SIG-M5 (cell line): ENCODE data around the gene DDB1.

Source experiments
- DNase-seq: peaks from one replicate; lab custom pipeline; 2025; lab: John Stamatoyannopoulos, UW

Gene DDB1

DNA sequence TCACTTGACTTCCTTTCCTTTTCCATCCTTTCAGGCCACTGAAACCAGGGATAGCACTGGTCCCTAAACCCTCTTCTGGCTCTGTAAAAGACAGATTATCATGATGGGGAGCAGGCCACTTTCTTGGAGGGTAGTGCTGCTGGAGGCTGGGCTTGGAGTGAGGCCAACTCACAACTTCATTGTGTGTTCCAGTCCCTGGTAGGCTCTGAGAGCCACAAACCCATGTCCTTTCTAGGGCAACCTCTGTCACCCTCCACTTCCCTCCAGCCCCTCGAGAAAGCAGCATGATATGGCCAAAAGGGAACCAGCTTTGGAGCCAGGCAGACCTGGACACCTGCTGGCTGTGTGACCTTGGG lies 2.4 kb upstream of the DDB1 start:
- DNase-seq = no peak

GRCh38 chr11:61334434-61335354 lies 1.8 kb upstream of the DDB1 start:
- no peak for DNase-seq

DNA sequence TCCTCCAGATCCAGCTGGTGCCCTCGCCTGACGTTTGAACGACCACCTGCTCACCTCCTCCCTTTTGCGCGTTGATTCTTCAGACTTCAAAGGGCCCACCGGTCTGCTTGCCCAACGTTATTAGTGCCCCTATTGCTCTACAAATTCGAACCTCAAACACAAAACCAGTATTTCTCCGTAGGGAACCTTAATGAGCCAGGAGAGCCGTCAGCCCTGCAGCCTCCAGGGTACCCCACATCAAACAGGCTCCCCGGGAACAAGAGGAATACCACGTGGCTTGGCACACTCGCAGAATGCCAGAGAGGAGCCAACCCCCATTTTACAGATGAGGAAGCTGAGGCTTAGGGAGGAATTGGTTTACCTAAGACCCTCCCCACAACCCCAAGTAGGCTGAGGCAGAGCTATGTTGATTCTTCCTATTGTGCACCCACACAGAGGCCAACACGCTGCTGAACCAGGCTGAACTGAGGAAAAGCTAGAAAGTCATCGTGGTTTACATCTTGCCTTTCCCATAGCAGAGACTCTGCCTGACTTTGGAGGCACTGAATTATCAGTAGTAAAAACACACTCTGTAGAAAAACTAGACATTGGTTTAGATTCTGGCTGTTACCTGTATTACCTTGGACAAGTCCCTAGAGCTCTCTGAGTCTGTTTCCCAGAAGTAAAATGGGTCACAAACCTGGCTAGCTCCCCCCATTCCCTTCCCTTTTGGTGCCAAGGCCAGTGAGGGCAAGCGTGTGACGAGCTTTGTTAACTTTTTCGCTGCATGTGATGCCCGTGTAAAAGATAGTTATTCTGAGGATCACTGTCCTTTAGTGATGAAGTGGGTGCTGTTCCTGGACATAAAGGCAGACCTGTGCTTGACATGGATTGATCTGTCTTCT lies 887 bp upstream of the DDB1 start:
- no peak for DNase-seq

- no peak for DNase-seq
Observed at GRCh38 chr11:61332281-61332796, 566 bp downstream of the DDB1 start.

DNA sequence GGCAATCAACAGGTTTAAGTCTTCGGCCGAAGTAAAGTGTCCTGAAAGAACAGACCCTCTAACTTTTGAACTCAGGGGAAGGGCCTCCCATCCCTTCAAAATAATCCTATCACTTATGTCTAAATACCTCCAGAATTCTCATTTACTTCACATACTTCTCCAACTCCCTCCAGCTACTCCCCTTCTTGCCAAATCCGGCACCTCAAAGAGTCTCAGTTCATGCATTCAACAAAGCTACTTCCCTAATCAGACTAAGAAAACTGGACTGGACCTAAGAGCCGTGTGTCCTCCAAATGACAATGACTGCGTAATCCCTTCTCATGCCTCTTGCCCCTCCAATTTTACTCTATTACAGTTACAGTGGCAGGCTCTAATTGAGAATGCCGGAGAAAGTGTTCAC lies 1.3 kb downstream of the DDB1 start:
- DNase-seq = peak; percentile 8

- DNase-seq = no peak
Observed at GRCh38 chr11:61329871-61330270, 3.0 kb downstream of the DDB1 start.

GRCh38 chr11:61328351-61328750 lies 4.6 kb downstream of the DDB1 start:
- no peak for DNase-seq

DNA sequence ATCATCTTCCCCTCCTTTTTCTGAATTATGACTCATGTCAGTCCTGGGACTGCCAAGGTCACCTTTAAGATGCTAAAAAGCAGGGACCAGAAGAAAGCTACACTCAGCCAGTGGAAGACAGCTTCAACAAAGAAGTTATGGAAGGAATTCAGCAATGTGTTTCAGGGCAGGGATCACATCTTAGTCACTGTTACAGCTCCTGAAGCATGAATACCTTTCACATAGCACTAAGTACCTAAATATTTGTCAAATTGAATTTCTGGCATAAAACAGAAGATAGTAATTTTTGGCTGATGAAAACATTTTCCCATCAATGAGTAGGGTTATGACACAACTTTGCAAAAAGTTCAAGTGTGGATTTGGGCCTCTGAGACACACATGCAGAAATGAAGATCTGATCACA lies 5.2 kb downstream of the DDB1 start:
- no peak for DNase-seq

- DNase-seq = no peak
Observed at GRCh38 chr11:61325649-61326414, 7.1 kb downstream of the DDB1 start.

DNA sequence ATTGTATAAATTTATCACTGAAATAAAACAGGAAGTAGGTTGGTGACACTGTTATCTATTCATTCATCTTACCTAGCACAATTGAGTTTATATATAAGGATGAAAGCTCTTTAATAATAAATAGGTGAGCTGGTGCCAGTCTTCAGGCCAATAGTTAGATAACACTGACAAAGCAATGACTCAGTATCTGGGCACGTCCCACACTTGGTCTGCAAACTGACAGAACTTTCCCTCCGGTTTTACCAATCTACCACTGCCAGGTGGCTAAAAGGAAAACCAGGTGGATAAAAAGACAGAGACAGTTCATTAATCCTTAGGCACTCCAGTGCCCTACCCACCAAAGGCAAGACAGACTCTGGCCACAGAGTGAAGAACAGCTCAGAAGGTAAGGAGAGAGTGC lies 17.6 kb downstream of the DDB1 start:
- DNase-seq = no peak

DNA sequence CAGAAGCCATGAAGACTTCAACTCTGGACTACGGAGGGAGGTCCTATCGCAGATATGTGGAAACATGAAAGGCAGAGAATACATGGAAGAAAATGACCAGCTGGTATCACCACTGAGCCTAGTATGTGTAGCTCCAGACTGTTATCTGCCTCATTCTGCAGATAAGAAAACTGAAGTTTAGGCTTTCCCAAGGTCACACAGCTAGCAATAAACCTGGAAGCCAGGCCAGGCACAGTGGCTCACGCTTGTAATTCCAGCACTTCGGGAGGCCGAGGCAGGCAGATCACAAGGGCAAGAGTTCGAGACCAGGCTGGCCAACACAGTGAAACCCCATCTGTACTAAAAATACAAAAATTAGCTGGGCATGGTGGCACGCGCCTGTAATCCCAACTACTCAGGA lies 22.2 kb downstream of the DDB1 start:
- DNase-seq = no peak

GRCh38 chr11:61309739-61310138 lies 23.2 kb downstream of the DDB1 start:
- DNase-seq = no peak

- DNase-seq = no peak
Observed at GRCh38 chr11:61309141-61309540, 23.8 kb downstream of the DDB1 start.

DNA sequence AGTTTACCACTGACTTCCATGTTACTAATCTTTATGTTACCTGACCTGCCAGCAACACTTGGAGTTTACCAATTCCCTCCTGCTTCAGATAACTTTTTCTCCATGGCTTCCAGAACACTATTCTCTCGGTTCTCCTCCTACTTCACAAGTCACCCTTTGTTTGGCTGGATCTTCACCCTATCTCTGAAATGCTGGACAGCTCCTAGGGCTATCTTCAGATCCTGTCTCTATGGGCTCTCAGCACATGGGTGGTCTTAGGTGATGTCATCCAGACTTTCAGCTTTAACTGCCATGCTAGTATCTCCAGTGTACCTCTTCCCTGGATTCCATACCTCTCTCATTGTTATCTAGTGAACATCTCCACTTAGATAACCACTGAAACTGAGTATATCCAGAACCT lies 25.6 kb downstream of the DDB1 start:
- DNase-seq = no peak

DNA sequence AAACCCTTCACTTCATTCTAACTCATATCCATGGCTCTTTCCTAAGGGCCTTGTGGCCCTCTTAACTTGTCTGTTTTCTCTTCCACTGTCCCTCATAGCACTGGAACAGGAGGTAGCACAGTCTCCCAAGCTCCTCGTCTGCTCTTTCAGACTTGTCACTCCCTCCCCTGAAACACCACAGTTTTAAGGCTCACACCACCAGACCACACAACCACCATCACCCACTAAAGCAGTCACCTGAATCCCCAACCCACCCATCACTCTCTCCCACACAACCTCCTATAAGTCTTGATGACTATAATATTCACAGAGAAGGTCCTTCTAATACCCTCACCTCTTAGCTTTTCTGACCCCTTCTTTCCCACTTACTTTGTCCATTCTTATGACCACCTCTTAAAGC lies 26.7 kb downstream of the DDB1 start:
- DNase-seq = no peak

DNA sequence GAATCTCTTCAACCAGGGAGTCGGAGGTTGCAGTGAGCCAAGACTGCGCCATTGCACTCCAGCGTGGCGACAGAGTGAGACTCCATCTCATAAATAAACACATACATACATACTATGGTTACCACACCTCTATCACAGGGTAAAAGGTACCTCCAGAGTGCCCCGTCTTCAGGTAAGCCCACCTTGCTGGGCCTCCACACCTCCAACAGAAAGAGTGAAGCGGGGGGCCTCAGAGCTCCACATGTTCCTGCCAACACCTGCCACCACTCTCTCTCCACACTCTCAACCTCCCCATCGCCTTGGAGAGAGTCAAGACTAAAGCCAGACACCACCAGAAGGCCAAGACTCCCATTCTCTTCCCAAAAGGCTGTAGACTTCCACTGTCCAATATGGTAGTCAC lies 27.5 kb downstream of the DDB1 start:
- no peak for DNase-seq

GRCh38 chr11:61303725-61304124 lies 29.2 kb downstream of the DDB1 start:
- DNase-seq = no peak

GRCh38 chr11:61302550-61302949 lies 30.4 kb downstream of the DDB1 start:
- DNase-seq = no peak

DNA sequence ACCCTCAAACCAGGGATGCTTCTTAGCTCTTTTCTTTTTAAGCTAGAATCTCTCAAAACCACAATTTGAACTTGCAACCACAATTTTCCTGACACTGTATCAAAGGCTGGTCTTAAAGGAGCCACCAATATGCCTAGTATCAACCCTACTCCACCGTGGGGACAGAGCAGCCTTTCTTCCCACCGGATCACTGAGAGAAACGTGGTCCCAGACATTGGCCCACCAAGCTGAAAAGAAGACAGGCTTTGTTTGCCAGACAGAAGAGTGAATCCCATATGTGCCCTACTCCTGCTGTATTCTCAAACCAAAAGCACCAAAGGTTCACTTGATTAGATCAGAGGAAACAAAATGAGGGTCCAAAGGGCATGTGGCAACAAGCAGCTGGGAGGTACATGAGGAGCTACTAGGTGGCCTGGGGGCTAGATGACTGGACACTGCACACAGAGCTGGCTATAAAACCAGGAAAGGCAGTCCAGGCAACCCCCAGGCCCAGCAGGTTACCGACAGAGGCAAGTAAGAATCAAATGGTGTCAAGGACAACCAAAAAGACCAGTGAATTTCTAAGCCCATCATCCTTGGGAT lies 34.2 kb downstream of the DDB1 start:
- DNase-seq = no peak

DNA sequence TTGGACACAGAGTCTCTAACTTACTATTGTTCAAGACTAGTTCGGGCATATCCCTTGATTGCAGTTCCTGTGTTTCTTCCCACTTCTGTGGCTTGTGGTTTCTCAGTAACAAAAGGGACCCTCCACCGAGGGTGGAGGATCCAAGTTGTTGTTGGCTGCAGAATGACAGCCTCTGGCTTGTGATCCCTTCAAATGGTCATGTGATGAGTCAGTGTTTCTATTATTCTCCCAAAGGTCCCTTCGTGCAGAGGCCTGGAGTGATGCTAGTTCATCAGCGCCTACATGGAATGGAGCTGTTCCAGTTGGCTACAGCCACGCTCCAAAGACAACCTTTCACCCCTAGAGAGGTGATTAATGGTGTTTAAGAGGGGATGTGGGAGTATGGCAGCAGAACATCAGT lies 35.2 kb downstream of the DDB1 start:
- DNase-seq = no peak

- no peak for DNase-seq
Observed at GRCh38 chr11:61297341-61297740, 35.6 kb downstream of the DDB1 start.

- no peak for DNase-seq
Observed at GRCh38 chr11:61295596-61295926, 37.3 kb downstream of the DDB1 start.
